ENCODE measurements around the gene TIAM2.

DNA sequence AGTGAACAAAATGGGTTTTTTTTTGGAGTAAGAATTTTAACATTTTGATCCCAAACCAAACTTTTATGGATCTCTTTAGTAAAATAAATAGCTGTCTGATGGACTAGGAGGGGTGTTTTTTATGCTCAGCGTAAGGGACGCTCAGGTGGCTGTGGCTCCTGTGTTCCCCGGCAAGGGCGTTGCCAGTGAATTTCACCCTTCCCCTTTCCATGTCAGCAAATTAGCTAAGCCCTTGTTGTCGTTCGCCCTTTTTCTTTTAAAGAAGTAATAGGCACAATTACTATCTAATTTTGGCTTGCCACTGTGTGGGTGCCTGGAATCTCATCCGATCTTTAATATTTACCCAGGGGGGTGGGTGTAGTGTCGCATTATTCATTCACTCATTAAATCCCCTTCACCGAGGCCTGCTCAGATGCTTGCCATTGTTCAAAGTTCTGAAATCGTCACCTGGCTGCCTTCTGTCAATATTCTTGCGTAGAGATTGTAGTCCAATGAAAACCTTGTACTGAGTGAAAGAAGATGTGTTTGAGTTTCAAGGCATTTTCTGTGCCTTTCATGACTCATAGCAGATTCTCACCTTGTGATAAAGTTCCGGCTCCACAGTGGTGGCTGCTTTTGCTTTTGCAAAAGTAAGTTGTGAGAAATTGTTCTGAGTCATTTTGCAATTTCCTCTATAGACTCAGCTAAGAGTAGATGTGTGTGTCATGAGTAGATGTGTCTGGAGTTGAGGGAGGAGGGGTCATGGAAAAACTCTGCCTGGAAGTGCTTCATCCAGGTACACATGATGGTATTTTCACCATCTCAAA lies 228.7 kb downstream of the TIAM2 start:
- TF ChIP-seq CTCF (IDR thresholded peaks at IDR 0.05) (no peak), POLR2A (IDR thresholded peaks at IDR 0.05) (no peak)

All from uterus (tissue), 2 donors.